PC-9 (cell line): Measurements from ENCODE around the gene ISCA2. TPM values are rescaled to one million over a fixed set of nuclear protein-coding genes. Genes with fewer than 3 reads are reported as not detected.

Source experiments
- BruUV-seq: library from RNA; stranded (reverse); fragments of 400-500 nt; replicated peaks from 2 replicates; lab custom pipeline; 2021; lab: Mats Ljungman, UMichigan
- CTCF ChIA-PET: fragments of 300-600 bp; sonication (Branson Sonifier 250); formaldehyde crosslinking; loops from one replicate; lab custom pipeline; 2022; ENCODE audit warnings: antibody characterized with exemption; lab: Charles Lee
- POLR2A ChIA-PET: fragments of 300-600 bp; sonication (Branson Sonifier 250); formaldehyde crosslinking; loops from one replicate; lab custom pipeline; 2022; ENCODE audit warnings: antibody characterized with exemption; ENCODE audit not compliant: unreplicated experiment; lab: Charles Lee
- DNase-seq, 2 experiments: peaks; one replicate each; pipeline versions ENCODE4 v3.0.0 to v3.0.0-alpha.2; 2015 to 2022; ENCODE audit warnings: mixed read lengths in 1 of 2
- H2AFZ ChIP-seq: fragments of 200-600 bp; sonication (generic); 2 replicates; pipeline ENCODE4 v1.8.1; 2017; ENCODE audit warnings: antibody characterized with exemption
- H3F3A ChIP-seq: fragments of 200-600 bp; sonication (generic); 2 replicates; pipeline ENCODE4 v1.8.1; 2017; ENCODE audit warnings: antibody characterized with exemption, mild to moderate bottlenecking, low read depth; ENCODE audit not compliant: insufficient read depth
- H3K27ac ChIP-seq: fragments of 200-600 bp; sonication (generic); 2 replicates; pipeline ENCODE4 v1.6.1; 2016; ENCODE audit warnings: mixed run types
- H3K27me3 ChIP-seq: fragments of 200-600 bp; sonication (generic); 2 replicates; pipeline ENCODE4 v1.6.1; 2016; ENCODE audit warnings: low read depth, mixed run types; ENCODE audit not compliant: insufficient read depth
- H3K36me3 ChIP-seq: fragments of 200-600 bp; sonication (generic); 2 replicates; pipeline ENCODE4 v1.6.1; 2016; ENCODE audit warnings: low read depth, mixed run types
- H3K4me1 ChIP-seq: fragments of 200-600 bp; sonication (generic); replicated peaks from 2 replicates; pipeline ENCODE4 v1.6.1; 2016; ENCODE audit warnings: mixed run types; ENCODE audit not compliant: insufficient read depth
- H3K4me2 ChIP-seq: fragments of 200-600 bp; sonication (generic); 2 replicates; pipeline ENCODE4 v1.6.1; 2017; ENCODE audit warnings: mixed run types
- H3K4me3 ChIP-seq: fragments of 200-600 bp; sonication (generic); 2 replicates; pipeline ENCODE4 v1.6.1; 2016; ENCODE audit warnings: mixed run types
- H3K79me2 ChIP-seq: fragments of 200-600 bp; sonication (generic); 2 replicates; pipeline ENCODE4 v1.6.1; 2017; ENCODE audit warnings: low read depth, mixed run types
- H3K9me2 ChIP-seq: fragments of 200-600 bp; sonication (generic); 2 replicates; pipeline ENCODE4 v1.8.1; 2017; ENCODE audit warnings: mild to moderate bottlenecking; ENCODE audit not compliant: insufficient read depth
- H3K9me3 ChIP-seq: fragments of 200-600 bp; sonication (generic); 2 replicates; pipeline ENCODE4 v1.8.1; 2016; ENCODE audit warnings: low read depth; ENCODE audit not compliant: insufficient read depth
- H4K20me1 ChIP-seq: fragments of 200-600 bp; sonication (generic); 2 replicates; pipeline ENCODE4 v1.8.1; 2017; ENCODE audit not compliant: insufficient read depth
- CTCF ChIP-seq: fragments of 200-600 bp; sonication (generic); conservative IDR thresholded peaks from 2 replicates; pipeline ENCODE4 v1.6.1; 2017; ENCODE audit warnings: mixed run types, antibody characterized with exemption, mild to moderate bottlenecking, moderate library complexity
- EZH2 ChIP-seq: fragments of 200-600 bp; sonication (generic); IDR thresholded peaks from 2 replicates; pipeline ENCODE4 v1.8.0; 2017; ENCODE audit warnings: antibody characterized with exemption, low read depth
- intact Hi-C: fragments of 100-400 bp; cut with micrococcal nuclease; formaldehyde crosslinking; loops from one replicate; pipeline ENCODE4 v1.10.0; 2022; ENCODE audit not compliant: unreplicated experiment
- total RNA-seq: library from RNA; stranded (reverse); gene quantifications from 2 replicates; pipeline ENCODE4 v1.2.3, GENCODE V29; 2021

The ISCA2 gene
- total RNA-seq, 1 experiment from 2014 or later: 86.5 TPM

- H3K4me1 ChIP-seq: peaks cover 8% of the 10 kb centered on the region; the same call in 1 of the 2 replicates
- no TSS peak for BruUV-seq
- no peak for DNase-seq
Measured at GRCh38 chr14:74519316-74520074, 25.9 kb downstream of the ISCA2 start.

GRCh38 chr14:74521756-74522155 lies 28.2 kb downstream of the ISCA2 start:
- Histone ChIP-seq H3K4me1 (peaks cover 5% of the 10 kb centered on the region; the same call in 1 of the 2 replicates), H2AFZ (no peak overlapping the region), H3K79me2 (no peaks in the 10 kb centered on the region), H3F3A (no peaks in the 10 kb centered on the region), H3K27me3 (no peaks in the 10 kb centered on the region), H3K27ac (no peak overlapping the region), H3K9me2 (no peaks in the 10 kb centered on the region), H4K20me1 (no peaks in the 10 kb centered on the region), H3K9me3 (no peaks in the 10 kb centered on the region), H3K4me3 (no peak overlapping the region), H3K4me2 (no peak overlapping the region), H3K36me3 (peaks cover 12% of the 10 kb centered on the region; the same call in 1 of the 2 replicates)
- CTCF ChIA-PET: no interaction called here
- no peak for TF ChIP-seq EZH2
- no peak for TF ChIP-seq CTCF
- intact Hi-C loops: no loop called here
- no peak for DNase-seq
- no TSS peak for BruUV-seq
- POLR2A ChIA-PET: interaction anchor here (0.6 kb wide), 1 partner anchor 10 kb away, joined by 4 read pairs; no protein-coding TSS in a partner anchor

More at GRCh38 chr14:74519316-74520074, 25.9 kb downstream of the ISCA2 start:
- no peaks in the 10 kb centered on the region for H3K27me3 ChIP-seq
- no peak overlapping the region for H2AFZ ChIP-seq
- H4K20me1 ChIP-seq: no peaks in the 10 kb centered on the region
- H3K4me3 ChIP-seq: no peak overlapping the region
- H3K9me3 ChIP-seq: no peaks in the 10 kb centered on the region
- ChIA-PET POLR2A (interaction anchor here (0.6 kb wide), 2 partner anchors 53 to 205 kb away, joined by 3 read pairs; no protein-coding TSS in a partner anchor), CTCF (interaction anchor here (0.6 kb wide), 1 partner anchor 409 kb away, joined by 3 read pairs; no protein-coding TSS in a partner anchor)
- intact Hi-C loops: no loop called here
- no peaks in the 10 kb centered on the region for H3F3A ChIP-seq
- no peak overlapping the region for H3K27ac ChIP-seq
- H3K79me2 ChIP-seq: no peaks in the 10 kb centered on the region
- no peaks in the 10 kb centered on the region for H3K9me2 ChIP-seq
- H3K36me3 ChIP-seq: peaks cover 12% of the 10 kb centered on the region; the same call in 1 of the 2 replicates
- TF ChIP-seq EZH2 (no peak), CTCF (no peak)
- no peak overlapping the region for H3K4me2 ChIP-seq

- no peak overlapping the region for H3K4me2 ChIP-seq
- no peak for TF ChIP-seq CTCF
- no peak for TF ChIP-seq EZH2
- no peak overlapping the region for H3K27ac ChIP-seq
- peaks cover 8% of the 10 kb centered on the region; the same call in 1 of the 2 replicates for H3K36me3 ChIP-seq
- no peak for DNase-seq
- BruUV-seq: no TSS peak
- no peaks in the 10 kb centered on the region for H4K20me1 ChIP-seq
- no peak overlapping the region for H3K4me3 ChIP-seq
- no peaks in the 10 kb centered on the region for H3K4me1 ChIP-seq
- H3K79me2 ChIP-seq: no peaks in the 10 kb centered on the region
- CTCF ChIA-PET: no interaction called here
- H2AFZ ChIP-seq: no peak overlapping the region
- intact Hi-C loops: no loop called here
- no peaks in the 10 kb centered on the region for H3K9me2 ChIP-seq
- H3K27me3 ChIP-seq: no peaks in the 10 kb centered on the region
- H3F3A ChIP-seq: no peaks in the 10 kb centered on the region
- POLR2A ChIA-PET: interaction anchor here (0.6 kb wide), 1 partner anchor 9 kb away, joined by 4 read pairs; no protein-coding TSS in a partner anchor
- H3K9me3 ChIP-seq: no peaks in the 10 kb centered on the region
Measured at GRCh38 chr14:74522740-74523139, 29.2 kb downstream of the ISCA2 start.
